HG03280 (cell line): Measurements from ENCODE around the gene C8A.

ENCODE experiments used
- ATAC-seq: cut with Tn5 transposase; IDR thresholded peaks from one replicate; pipeline ENCODE4 v1.9.1; 2021; ENCODE audit warnings: mild to moderate bottlenecking, moderate library complexity; ENCODE audit not compliant: unreplicated experiment

C8A gene

GRCh38 chr1:56881417-56881816, 26.8 kb downstream of the C8A start:
- no peak for ATAC-seq

GRCh38 chr1:56890229-56890628, 35.6 kb downstream of the C8A start:
- ATAC-seq = no peak

- no peak for ATAC-seq
These were observed 39.4 kb downstream of the C8A start for GRCh38 chr1:56894014-56894413.

- ATAC-seq = no peak
These were observed 42.8 kb downstream of the C8A start for GRCh38 chr1:56897150-56898004.

- no peak for ATAC-seq
These were observed 43.4 kb downstream of the C8A start for GRCh38 chr1:56898005-56898373.

- ATAC-seq = no peak
These were observed 44.3 kb downstream of the C8A start for GRCh38 chr1:56898879-56899278.

GRCh38 chr1:56901716-56902115, 47.1 kb downstream of the C8A start:
- no peak for ATAC-seq

GRCh38 chr1:56903778-56904177, 49.2 kb downstream of the C8A start:
- no peak for ATAC-seq

GRCh38 chr1:56904663-56905397, 50.2 kb downstream of the C8A start:
- ATAC-seq = no peak

GRCh38 chr1:56905667-56906066, 51.1 kb downstream of the C8A start:
- ATAC-seq = no peak

- no peak for ATAC-seq
These were observed 54.1 kb downstream of the C8A start for GRCh38 chr1:56908619-56909221.

- ATAC-seq = no peak
These were observed 55.9 kb downstream of the C8A start for GRCh38 chr1:56910441-56910985.

GRCh38 chr1:56911098-56911938, 56.7 kb downstream of the C8A start:
- ATAC-seq = no peak

GRCh38 chr1:56912325-56912724, 57.7 kb downstream of the C8A start:
- ATAC-seq = no peak

GRCh38 chr1:56915960-56916359, 61.4 kb downstream of the C8A start:
- no peak for ATAC-seq

GRCh38 chr1:56916630-56917029, 62.0 kb downstream of the C8A start:
- ATAC-seq = no peak

GRCh38 chr1:56917356-56917755, 62.8 kb downstream of the C8A start:
- ATAC-seq = no peak

GRCh38 chr1:56920591-56921001, 66.0 kb downstream of the C8A start:
- ATAC-seq = no peak

GRCh38 chr1:56921479-56921878, 66.9 kb downstream of the C8A start:
- no peak for ATAC-seq

- no peak for ATAC-seq
These were observed 67.5 kb downstream of the C8A start for GRCh38 chr1:56922070-56922469.

- ATAC-seq = no peak
These were observed 67.9 kb downstream of the C8A start for GRCh38 chr1:56922507-56922906.
